GM19468 (cell line): ENCODE results near the gene EVX1.

Source experiments
- ATAC-seq: cut with Tn5 transposase; IDR thresholded peaks from one replicate; pipeline ENCODE4 v1.9.1; 2021; ENCODE audit warnings: mild to moderate bottlenecking, moderate library complexity, moderate number of reproducible peaks; ENCODE audit not compliant: unreplicated experiment; ENCODE audit errors: extremely low read depth

The EVX1 gene

GRCh38 chr7:27242555-27243339, at the start of gene EVX1:
TSS of gene EVX1 (plus strand) at chr7:27242802. CDS start at chr7:27243031, 229 bp downstream.
- ATAC-seq = no peak

- ATAC-seq = no peak
These were observed 49.1 kb upstream of the EVX1 start for GRCh38 chr7:27193335-27194001.

DNA sequence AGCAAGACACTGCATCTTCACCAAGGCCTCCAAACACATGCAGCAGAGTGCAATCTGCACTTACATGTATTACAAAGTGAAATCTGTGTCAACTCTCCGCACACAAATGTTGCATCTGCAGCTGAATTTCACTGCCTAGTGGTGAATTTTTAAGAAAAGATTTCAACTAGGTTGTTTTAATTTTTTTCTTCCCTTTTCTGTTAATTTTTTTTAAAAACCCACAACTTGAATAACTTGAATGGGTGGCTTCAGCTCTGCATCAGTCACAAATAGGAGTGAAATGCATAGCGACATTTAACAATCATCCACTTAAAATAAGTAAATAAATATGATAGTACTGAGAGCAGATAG, 48.6 kb upstream of the EVX1 start:
- ATAC-seq = no peak

GRCh38 chr7:27194686-27195379, 47.8 kb upstream of the EVX1 start:
- ATAC-seq = no peak

DNA sequence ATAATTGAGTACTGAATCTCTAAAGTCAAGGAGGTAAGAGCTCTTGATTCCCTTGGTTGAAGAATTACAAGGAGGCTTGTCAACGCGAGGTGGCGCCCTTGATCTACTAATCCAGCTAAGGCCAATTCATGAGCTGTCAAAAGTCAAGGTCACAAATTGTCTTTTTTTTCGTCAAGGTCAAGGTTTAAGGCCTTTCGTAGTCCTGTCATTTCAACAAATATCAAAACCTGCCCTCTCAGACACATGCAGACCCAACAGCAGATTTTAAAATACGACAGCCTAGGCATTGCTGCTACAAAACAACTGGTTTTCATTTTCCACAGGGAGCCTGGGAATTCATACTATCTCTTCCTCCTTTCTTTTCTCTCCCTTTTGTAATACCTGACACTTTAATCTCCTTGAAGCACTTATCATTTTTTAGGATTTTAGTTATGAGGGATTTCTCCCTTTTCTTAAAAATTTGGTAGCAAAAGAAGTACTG, 46.3 kb upstream of the EVX1 start:
- no peak for ATAC-seq

GRCh38 chr7:27197137-27198042, 45.2 kb upstream of the EVX1 start:
- no peak for ATAC-seq

DNA sequence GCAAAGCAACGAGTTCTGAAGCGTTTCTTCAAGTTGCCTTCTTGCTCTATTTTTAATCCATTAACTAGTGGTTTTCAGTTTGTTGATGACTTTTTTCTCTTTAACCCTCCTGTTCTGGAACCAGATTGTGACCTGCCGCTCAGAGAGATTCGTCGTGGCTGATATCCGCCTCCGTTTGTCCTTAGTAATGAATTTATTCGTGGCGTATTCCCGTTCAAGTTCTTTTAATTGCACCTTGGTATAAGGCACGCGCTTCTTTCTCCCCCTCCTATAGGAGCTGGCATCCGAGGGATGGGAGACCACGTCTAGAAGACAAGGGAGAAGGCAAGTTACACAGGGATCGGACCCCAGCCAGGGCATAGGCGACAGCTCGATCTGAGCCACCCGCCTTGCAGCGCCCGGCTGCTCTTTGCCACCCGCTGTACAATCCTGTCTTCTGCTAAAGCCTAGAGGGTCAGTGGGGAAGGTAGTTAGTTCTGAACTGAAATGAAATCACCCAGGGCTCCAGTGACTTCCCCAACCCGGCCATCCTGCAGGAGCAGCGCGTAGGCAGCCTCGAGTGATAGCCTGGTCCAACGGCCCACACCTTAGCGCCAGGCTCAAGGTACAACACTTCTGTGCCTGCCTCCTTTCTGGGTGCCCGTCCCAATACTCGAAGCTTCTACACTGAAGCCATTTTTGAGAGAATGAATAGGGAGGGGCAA, 44.3 kb upstream of the EVX1 start:
- ATAC-seq = no peak

DNA sequence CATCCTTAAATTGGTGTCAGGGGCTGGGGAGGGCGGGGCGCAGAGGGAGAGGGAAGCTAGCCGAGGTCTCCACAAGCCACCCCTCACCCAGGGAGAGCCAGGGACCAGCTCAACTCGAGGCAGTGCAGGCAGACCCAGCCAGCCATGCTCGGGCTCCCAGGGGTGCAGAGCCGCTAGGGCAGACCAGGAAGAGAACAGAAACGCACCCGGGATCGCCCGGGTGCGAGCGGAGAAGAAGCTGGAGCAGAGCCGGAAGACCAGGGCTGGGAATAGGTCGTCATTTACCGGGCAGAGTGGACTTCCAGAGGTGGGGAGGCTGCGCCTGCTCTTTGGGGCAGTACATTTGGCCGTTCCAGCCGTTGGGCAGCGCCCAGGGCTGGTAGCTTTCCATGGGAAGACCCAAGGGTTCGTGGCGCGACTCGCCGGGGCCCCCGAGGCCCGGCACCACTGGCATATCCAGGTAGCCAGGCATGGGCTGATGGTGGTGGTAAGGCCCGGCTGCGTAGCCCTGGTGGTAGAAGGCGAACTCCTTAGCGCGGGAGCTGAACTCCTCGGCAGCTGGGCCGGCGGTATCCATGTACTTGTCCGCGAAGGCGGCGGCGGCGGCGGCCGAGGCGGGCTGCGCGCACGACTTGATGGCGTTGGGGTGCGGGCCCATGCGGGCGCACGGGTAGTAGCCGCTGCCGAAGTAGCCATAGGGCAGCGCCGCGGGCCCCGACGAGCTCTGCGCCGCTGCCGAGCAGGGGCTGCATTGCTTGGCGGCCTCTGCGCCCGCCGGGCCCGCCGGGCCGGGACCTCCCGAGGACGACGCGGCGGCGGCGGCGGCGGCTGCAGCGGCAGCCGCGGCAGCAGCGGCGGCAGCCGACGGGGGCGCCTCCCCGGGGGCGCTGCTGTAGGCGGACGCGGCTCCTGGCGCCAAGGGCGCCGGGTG, 43.5 kb upstream of the EVX1 start:
- ATAC-seq = no peak

- ATAC-seq = no peak
These were observed 42.5 kb upstream of the EVX1 start, which contains the start of gene HOXA13 for GRCh38 chr7:27199849-27200760. TSS of gene HOXA13 (minus strand) at chr7:27200091. CDS start at chr7:27200077, 14 bp downstream.

- ATAC-seq = no peak
These were observed 41.6 kb upstream of the EVX1 start for GRCh38 chr7:27200761-27201579.

GRCh38 chr7:27201580-27202017, 41.0 kb upstream of the EVX1 start:
- no peak for ATAC-seq

DNA sequence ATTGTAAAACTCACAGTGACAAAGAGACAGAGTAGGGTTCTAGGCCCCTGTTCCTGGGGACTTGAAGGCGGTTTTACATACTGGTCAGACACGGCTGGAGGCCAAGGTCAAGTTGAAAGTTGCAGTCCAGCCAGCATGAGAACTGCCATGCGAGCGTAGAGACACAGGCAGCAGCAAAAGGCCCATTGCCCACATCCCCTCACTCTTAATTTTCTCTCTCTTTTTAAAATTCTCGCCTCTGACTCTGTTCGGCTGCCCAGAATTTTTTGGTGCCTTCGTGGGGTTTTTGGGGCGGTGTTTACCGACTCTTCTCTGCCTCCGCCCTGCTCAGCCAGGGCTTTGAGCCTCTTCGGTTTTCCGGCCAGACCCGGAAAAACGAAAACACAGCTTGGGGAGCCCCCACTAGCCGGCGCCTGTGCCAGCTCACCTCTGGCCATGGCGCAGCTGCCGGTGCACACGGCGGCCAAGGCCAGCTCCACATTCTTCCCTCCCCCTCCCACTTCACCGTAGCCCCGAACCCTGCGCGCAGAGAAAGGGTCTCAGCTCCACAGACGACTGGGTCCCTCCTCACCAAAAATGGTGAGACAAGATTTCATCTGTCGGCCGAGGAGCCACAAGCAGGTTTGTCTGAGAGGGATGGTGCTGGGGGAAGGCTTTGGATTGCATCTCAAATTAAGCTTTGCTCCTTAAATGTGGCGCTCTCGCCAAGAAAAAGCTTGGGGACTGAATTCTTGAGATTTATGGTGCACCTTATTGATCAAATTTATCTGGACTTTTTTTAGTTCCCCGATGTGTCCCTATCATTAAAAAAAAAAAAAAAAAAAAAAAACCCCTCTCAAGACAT, 40.4 kb upstream of the EVX1 start:
- ATAC-seq = no peak

DNA sequence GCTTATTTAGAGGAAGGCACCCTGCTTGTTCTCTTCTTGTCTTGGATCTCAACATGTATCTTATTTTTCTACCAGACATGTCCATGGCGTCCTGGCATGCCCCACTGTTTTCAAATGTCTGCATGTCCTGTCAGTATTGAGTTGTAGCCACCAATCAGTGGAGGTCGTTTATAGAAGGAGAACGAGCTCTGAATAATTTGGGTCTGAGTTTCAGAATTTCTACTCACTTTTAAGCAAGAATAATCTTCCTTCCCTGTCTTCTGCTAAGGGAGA, 39.8 kb upstream of the EVX1 start:
- no peak for ATAC-seq

DNA sequence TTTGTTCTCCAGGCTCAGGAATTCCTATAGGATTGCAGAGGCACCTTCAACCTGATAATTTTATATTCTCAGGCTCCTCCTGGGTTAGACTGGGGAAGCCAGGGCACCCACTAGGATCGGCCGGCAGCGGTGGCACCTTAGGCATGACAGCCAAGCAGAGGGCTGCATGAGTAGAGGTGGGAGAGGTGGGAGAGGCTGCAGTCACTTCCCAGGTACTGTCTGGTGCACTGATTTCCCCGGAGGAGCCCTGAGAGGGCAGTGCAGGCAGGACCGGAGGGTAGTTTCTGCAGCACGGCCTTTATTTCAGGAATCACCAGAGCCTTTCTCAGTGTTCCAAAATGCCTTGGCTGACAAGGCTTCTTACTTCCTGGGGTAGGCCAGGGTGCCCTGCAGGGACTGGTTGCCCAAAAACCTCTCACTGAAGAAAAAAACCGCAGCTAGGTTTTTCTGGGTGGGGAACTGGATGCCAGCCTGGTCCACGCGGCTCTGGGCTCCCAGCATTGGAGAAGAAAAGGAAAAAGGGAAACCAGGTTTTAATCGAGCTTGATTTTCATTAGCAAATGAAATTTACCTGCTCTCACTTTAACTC, 39.1 kb upstream of the EVX1 start:
- no peak for ATAC-seq

GRCh38 chr7:27203964-27204594, 38.5 kb upstream of the EVX1 start:
- ATAC-seq = no peak
